K562 (cell line): Measurements from ENCODE around the gene RNU2-1. TPM values are rescaled to one million over a fixed set of nuclear protein-coding genes. Genes with fewer than 3 reads are reported as not detected.

Source experiments
- FOXA1 ChIP-seq: fragments of 450-650 bp; IDR thresholded peaks from 2 replicates; pipeline ENCODE4 v1.6.1; 2016; ENCODE audit warnings: mild to moderate bottlenecking, borderline replicate concordance
- ZBTB7A ChIP-seq: IDR thresholded peaks from 2 replicates; pipeline ENCODE4 v1.6.1; 2011; ENCODE audit warnings: low read depth, mild to moderate bottlenecking, low read length, moderate library complexity, borderline replicate concordance; ENCODE audit not compliant: control insufficient read depth
- polyA plus RNA-seq, 8 experiments: library from polyadenylated mRNA; depleted of rRNA in 4 of 8; stranded (reverse) in 5 of 8; unstranded in 3 of 8; fragments of >200 nt; fragmentation: Nextera tagmentation in 2 of 8; fragmentation: Illumina TruSeq in 1 of 8; extraction: Ambion mirVana in 2 of 8; extraction: Trizol in 1 of 8; gene quantifications; 2 replicates each; pipeline versions ENCODE4 v1.2.1 to v1.2.3, GENCODE V29; 2011 to 2014; ENCODE audit warnings: inconsistent platforms in 1 of 8, missing spikeins in 1 of 8
- total RNA-seq, 7 experiments: library from RNA; depleted of rRNA in 6 of 7; stranded (reverse); fragments of >200 nt in 6 of 7; fragmentation: Illumina TruSeq in 2 of 7; extraction: Trizol in 2 of 7; gene quantifications; 2 replicates each; pipeline versions ENCODE4 v1.2.1 to v1.2.3, GENCODE V29; 2011 to 2021; ENCODE audit warnings: low replicate concordance in 1 of 7
- TF ChIP-seq, protein P1 (sequence below): fragments of 450-650 bp; IDR thresholded peaks from 2 replicates; pipeline ENCODE4 v1.6.1; 2016; ENCODE audit warnings: mild to moderate bottlenecking, moderate library complexity

Gene RNU2-1
- total and polyA plus RNA-seq, 9 of the 15 experiments (the other 6 are each of a cell fraction or from before 2014, with no cell fraction given): 9,527 TPM; not detected in 8

DNA sequence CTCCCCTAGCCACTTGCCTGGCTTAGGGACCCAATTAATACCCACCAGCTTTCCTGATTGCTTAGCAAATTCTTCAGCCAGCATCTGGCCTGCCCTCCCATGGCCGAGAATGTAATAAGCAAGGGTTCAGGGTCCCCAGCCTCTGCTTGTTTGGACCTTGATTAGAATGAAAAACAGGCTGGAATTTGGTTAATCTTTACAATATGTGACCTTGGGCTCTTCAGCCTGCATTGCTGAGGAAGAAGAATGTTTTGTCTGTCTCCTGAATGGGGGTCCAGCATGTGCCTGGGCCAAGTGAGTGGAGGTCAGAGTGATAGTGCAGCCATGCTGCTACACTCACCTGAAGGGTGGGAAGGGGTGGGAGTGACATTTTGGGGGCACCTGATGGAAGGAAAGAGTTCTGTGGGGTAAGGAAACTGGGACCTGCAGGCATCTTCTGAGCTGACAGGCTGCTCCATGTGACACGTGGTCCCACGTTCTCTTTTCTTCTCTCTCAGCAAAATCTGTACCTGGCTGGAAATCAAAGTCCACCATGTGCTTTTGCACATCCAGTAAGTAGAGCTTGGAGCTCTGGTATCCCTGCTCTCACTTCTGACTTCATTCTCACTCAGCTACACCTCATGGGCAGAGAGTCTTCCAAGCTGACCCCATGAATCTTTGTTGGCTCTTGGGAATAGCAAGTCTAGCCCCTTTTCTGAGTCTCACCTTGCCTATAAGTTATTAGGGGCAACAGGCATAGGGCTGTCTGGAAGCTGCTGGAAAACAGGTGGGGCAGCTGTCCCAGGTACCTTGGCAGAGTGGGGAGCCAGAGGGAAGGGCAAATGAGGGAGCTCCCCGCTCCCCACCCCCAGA lies 16.8 kb downstream of the RNU2-1 start (continued):
- TF ChIP-seq, protein P1, sequence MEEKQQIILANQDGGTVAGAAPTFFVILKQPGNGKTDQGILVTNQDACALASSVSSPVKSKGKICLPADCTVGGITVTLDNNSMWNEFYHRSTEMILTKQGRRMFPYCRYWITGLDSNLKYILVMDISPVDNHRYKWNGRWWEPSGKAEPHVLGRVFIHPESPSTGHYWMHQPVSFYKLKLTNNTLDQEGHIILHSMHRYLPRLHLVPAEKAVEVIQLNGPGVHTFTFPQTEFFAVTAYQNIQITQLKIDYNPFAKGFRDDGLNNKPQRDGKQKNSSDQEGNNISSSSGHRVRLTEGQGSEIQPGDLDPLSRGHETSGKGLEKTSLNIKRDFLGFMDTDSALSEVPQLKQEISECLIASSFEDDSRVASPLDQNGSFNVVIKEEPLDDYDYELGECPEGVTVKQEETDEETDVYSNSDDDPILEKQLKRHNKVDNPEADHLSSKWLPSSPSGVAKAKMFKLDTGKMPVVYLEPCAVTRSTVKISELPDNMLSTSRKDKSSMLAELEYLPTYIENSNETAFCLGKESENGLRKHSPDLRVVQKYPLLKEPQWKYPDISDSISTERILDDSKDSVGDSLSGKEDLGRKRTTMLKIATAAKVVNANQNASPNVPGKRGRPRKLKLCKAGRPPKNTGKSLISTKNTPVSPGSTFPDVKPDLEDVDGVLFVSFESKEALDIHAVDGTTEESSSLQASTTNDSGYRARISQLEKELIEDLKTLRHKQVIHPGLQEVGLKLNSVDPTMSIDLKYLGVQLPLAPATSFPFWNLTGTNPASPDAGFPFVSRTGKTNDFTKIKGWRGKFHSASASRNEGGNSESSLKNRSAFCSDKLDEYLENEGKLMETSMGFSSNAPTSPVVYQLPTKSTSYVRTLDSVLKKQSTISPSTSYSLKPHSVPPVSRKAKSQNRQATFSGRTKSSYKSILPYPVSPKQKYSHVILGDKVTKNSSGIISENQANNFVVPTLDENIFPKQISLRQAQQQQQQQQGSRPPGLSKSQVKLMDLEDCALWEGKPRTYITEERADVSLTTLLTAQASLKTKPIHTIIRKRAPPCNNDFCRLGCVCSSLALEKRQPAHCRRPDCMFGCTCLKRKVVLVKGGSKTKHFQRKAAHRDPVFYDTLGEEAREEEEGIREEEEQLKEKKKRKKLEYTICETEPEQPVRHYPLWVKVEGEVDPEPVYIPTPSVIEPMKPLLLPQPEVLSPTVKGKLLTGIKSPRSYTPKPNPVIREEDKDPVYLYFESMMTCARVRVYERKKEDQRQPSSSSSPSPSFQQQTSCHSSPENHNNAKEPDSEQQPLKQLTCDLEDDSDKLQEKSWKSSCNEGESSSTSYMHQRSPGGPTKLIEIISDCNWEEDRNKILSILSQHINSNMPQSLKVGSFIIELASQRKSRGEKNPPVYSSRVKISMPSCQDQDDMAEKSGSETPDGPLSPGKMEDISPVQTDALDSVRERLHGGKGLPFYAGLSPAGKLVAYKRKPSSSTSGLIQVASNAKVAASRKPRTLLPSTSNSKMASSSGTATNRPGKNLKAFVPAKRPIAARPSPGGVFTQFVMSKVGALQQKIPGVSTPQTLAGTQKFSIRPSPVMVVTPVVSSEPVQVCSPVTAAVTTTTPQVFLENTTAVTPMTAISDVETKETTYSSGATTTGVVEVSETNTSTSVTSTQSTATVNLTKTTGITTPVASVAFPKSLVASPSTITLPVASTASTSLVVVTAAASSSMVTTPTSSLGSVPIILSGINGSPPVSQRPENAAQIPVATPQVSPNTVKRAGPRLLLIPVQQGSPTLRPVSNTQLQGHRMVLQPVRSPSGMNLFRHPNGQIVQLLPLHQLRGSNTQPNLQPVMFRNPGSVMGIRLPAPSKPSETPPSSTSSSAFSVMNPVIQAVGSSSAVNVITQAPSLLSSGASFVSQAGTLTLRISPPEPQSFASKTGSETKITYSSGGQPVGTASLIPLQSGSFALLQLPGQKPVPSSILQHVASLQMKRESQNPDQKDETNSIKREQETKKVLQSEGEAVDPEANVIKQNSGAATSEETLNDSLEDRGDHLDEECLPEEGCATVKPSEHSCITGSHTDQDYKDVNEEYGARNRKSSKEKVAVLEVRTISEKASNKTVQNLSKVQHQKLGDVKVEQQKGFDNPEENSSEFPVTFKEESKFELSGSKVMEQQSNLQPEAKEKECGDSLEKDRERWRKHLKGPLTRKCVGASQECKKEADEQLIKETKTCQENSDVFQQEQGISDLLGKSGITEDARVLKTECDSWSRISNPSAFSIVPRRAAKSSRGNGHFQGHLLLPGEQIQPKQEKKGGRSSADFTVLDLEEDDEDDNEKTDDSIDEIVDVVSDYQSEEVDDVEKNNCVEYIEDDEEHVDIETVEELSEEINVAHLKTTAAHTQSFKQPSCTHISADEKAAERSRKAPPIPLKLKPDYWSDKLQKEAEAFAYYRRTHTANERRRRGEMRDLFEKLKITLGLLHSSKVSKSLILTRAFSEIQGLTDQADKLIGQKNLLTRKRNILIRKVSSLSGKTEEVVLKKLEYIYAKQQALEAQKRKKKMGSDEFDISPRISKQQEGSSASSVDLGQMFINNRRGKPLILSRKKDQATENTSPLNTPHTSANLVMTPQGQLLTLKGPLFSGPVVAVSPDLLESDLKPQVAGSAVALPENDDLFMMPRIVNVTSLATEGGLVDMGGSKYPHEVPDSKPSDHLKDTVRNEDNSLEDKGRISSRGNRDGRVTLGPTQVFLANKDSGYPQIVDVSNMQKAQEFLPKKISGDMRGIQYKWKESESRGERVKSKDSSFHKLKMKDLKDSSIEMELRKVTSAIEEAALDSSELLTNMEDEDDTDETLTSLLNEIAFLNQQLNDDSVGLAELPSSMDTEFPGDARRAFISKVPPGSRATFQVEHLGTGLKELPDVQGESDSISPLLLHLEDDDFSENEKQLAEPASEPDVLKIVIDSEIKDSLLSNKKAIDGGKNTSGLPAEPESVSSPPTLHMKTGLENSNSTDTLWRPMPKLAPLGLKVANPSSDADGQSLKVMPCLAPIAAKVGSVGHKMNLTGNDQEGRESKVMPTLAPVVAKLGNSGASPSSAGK: no peak
- TF ChIP-seq ZBTB7A (no peak), FOXA1 (no peak)
